ENCODE data around the gene SAT1.
A peak's percentile ranks its signal among the peaks of the same experiment; 100 is the strongest.
"Not testable (repeated sequence)": the region's sequence is repeated elsewhere in the genome, so short reads cannot be mapped to it uniquely, and the experiment has no call there.

The SAT1 gene

DNA sequence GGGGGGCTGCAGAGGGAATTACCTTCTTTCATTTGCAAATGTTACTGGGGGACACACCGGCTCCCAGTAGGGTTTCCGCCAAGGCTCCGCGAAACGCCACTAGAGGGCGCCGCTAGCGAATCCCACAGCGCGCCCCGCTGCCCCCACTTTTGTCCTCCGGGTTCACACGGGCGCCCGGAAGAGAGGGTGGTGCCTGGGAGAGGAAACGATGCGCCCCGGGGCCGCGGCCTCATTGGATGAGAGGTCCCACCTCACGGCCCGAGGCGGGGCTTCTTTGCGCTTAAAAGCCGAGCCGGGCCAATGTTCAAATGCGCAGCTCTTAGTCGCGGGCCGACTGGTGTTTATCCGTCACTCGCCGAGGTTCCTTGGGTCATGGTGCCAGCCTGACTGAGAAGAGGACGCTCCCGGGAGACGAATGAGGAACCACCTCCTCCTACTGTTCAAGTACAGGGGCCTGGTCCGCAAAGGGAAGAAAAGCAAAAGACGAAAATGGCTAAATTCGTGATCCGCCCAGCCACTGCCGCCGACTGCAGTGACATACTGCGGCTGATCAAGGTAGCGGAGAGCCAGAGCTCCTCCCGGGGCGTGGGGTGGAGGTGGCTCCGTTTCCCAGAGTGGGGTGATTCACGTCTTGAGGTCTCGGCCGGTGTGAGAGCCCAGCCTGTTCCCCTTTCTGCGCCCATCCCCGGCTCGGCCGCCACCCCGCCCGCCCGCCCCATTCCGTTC lies at the start of gene SAT1:
SAT1 (plus strand) TSS at position 311 of the 726 bp plus-strand sequence; CDS start at position 490, 179 bp downstream.
- H3K4me1 Mint-ChIP-seq = peaks cover 43% of the 10 kb centered on the region
- H3K36me3 Mint-ChIP-seq (ENCODE audit: low read depth) = peaks cover 24% of the 10 kb centered on the region
- H3K9me3 Mint-ChIP-seq = no peaks in the 10 kb centered on the region
- H3K27me3 Mint-ChIP-seq = no peaks in the 10 kb centered on the region
- ATAC-seq = peak; percentile 88
- H3K4me3 Mint-ChIP-seq = peak within 1 kb of the TSS; percentile 88
- DNase-seq = peak; percentile 92
- H3K27ac Mint-ChIP-seq = peak within 1 kb of the TSS; percentile 91

DNA sequence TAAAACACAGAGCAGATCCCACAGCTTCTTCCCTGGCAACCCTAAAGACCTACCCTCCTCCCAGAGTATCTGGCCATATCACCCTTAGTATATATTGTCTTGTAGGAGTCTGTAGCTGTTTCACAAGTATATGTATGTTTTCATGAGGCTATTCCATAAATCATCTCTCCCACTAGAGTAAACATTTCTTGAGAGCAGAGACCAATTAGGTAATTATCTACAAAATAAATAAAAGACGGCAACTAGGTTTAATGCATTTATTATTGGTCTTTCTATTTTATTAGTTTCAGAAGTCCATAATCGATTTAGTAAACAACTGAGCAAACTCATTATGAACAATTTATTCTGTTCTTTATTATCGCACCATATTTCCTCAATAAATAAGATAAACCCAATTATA lies 46.9 kb upstream of the SAT1 start:
- no peak overlapping the region for H3K4me3 Mint-ChIP-seq

DNA sequence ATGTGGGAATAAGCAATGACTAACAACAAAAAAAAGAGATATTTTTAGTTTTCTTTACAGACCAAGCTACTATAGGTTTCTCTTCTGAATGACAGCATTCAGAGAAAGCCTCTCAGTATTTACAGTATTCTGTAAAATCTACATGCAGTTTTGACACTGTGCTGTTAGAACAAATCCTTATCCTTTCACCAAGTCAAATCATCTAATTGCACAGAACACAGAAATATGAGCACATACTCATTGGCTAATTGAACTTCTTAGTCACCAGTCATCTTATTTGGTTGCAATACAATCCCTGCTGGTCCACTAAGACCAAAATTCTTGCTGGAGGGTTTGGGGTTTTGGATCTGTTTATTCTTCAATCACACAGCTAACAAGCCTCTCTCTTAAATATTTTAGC lies 45.6 kb upstream of the SAT1 start:
- ATAC-seq = no peak
- no peak for DNase-seq
- H3K4me1 Mint-ChIP-seq = peaks cover 40% of the 10 kb centered on the region
- H3K9me3 Mint-ChIP-seq = no peaks in the 10 kb centered on the region
- no peaks in the 10 kb centered on the region for H3K27me3 Mint-ChIP-seq
- no peaks in the 10 kb centered on the region for H3K36me3 Mint-ChIP-seq (ENCODE audit: low read depth)
- no peak overlapping the region for H3K27ac Mint-ChIP-seq
- H3K4me3 Mint-ChIP-seq = no peak overlapping the region

More for the DNA sequence above, 46.9 kb upstream of the SAT1 start:
- DNase-seq (no peak), ATAC-seq (no peak)
- no peak overlapping the region for H3K27ac Mint-ChIP-seq
- peaks cover 7% of the 10 kb centered on the region for H3K36me3 Mint-ChIP-seq (ENCODE audit: low read depth)
- no peaks in the 10 kb centered on the region for H3K9me3 Mint-ChIP-seq
- H3K4me1 Mint-ChIP-seq = peaks cover 39% of the 10 kb centered on the region
- H3K27me3 Mint-ChIP-seq = no peaks in the 10 kb centered on the region

DNA sequence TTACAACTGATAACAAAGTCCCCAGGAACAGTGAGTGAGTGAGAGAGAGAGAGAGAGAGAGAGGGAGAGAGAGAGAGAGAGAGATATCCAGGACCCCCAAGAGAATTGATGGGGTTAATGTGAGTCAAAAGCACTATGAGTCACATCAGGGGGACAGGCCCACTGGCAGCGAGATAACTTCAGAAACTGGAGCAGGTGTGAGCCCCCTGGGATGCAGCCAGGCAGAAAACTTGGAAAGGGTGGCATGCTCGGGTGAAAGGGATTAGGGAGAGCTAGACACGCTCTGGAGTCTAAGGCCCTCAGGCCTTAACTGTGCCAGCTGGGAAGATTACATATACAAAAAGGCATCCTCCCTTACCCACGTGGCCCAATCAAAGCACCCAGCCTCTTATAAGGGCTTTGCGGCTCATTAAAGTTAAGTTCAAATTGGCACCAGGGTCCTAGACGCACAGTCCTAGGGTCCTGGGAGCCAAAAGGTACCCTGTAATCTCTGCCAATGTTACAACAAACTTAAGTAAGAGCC lies 40.7 kb upstream of the SAT1 start:
- peak; percentile 38 for ATAC-seq
- peak overlapping the region; percentile 86 for H3K27ac Mint-ChIP-seq
- peak; percentile 19 for DNase-seq

GRCh38 chrX:23742697-23743622 lies 40.0 kb upstream of the SAT1 start, which contains the start of gene ACOT9:
Gene ACOT9, minus strand, starts transcription at chrX:23743276. Its CDS starts 132 bp downstream, at chrX:23743144.
- peak; percentile 98 for ATAC-seq

More for the DNA sequence above, 40.7 kb upstream of the SAT1 start:
- Mint-ChIP-seq H3K9me3 (no peaks in the 10 kb centered on the region), H3K36me3 (ENCODE audit: low read depth) (no peaks in the 10 kb centered on the region), H3K27me3 (no peaks in the 10 kb centered on the region), H3K4me1 (peaks cover 37% of the 10 kb centered on the region), H3K4me3 (peak overlapping the region; percentile 89)

GRCh38 chrX:23743623-23743971 lies 39.4 kb upstream of the SAT1 start:
- H3K36me3 Mint-ChIP-seq (ENCODE audit: low read depth); DNase-seq; H3K9me3 Mint-ChIP-seq; H3K27me3 Mint-ChIP-seq; ATAC-seq: not testable (repeated sequence)
- Mint-ChIP-seq H3K4me3 (peak overlapping the region; percentile 89), H3K4me1 (peaks cover 33% of the 10 kb centered on the region), H3K27ac (peak overlapping the region; percentile 79)

More at GRCh38 chrX:23742697-23743622, 40.0 kb upstream of the SAT1 start, which contains the start of gene ACOT9:
- Mint-ChIP-seq H3K27me3 (no peaks in the 10 kb centered on the region), H3K36me3 (ENCODE audit: low read depth) (no peaks in the 10 kb centered on the region), H3K27ac (peak within 1 kb of the TSS; percentile 86), H3K4me3 (peak within 1 kb of the TSS; percentile 89), H3K9me3 (no peaks in the 10 kb centered on the region), H3K4me1 (peaks cover 34% of the 10 kb centered on the region)
- peak; percentile 74 for DNase-seq

DNA sequence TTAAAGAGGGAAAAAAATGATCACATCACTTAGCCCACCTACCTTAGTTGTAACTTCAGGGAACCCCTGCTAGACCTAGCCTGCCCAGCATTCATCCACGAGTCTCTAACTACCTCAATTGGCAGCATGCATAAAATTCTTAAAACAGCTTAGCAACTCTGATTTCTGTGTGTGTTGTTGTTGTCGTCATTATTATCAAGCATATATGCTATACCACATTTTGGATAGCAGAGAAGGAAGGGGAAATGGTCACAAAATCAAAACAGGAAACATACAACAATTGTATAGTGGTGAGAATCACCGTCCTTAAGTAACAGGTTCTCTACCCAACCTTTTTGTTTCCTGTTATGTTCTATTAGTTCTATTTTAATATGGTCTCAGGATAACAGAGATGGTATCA lies 37.2 kb upstream of the SAT1 start:
- no peaks in the 10 kb centered on the region for H3K9me3 Mint-ChIP-seq
- H3K27ac Mint-ChIP-seq = no peak overlapping the region
- H3K36me3 Mint-ChIP-seq (ENCODE audit: low read depth) = no peaks in the 10 kb centered on the region
- ATAC-seq (no peak), DNase-seq (no peak)
- no peak overlapping the region for H3K4me3 Mint-ChIP-seq
- no peaks in the 10 kb centered on the region for H3K27me3 Mint-ChIP-seq
- H3K4me1 Mint-ChIP-seq = peaks cover 23% of the 10 kb centered on the region

DNA sequence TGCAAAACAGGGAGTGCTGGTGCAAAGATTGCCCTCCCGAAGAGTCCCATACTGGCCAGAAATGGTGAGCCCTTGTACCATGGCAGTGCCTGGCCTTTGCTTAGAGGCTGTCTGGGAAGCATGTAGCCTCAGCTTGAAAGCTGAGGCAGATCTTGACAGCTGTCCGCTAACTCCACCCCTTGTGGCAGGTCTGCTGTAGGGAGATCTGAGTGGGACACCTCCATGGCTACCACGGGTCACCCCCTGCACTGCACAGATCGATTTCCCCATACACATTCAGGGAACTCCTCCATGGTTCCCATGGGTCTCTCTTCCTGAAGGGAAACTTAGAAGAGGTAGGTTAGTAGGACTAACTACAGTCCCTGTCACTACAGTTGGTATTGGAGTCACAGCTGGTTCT lies 33.8 kb upstream of the SAT1 start:
- Mint-ChIP-seq H3K4me3 (no peak overlapping the region), H3K4me1 (peaks cover 9% of the 10 kb centered on the region), H3K36me3 (ENCODE audit: low read depth) (no peaks in the 10 kb centered on the region), H3K27me3 (no peaks in the 10 kb centered on the region), H3K9me3 (no peaks in the 10 kb centered on the region), H3K27ac (no peak overlapping the region)
- ATAC-seq (no peak), DNase-seq (no peak)

DNA sequence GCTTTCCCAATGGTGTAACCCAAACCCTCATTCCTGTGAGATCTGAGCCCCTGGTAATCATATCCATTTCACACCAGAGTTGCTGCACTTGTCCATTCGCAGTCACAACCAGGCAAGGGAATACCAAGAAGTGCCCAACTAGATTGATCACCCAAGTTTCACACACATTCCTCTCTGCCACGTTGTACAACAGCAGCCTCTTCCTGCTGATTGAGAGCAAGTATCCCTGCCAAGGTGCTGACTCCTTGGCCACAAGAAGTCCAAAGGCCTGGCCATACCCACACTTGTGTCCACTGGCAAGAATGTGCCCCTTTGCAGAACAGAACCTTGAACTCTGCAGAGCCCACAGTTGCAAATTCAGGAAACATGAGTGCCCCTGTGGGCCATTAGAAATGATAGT lies 33.4 kb upstream of the SAT1 start:
- no peak overlapping the region for H3K27ac Mint-ChIP-seq
- H3K4me1 Mint-ChIP-seq = peaks cover 8% of the 10 kb centered on the region
- ATAC-seq (no peak), DNase-seq (no peak)
- H3K4me3 Mint-ChIP-seq = no peak overlapping the region
- H3K36me3 Mint-ChIP-seq (ENCODE audit: low read depth) = no peaks in the 10 kb centered on the region
- no peaks in the 10 kb centered on the region for H3K9me3 Mint-ChIP-seq
- H3K27me3 Mint-ChIP-seq = no peaks in the 10 kb centered on the region

DNA sequence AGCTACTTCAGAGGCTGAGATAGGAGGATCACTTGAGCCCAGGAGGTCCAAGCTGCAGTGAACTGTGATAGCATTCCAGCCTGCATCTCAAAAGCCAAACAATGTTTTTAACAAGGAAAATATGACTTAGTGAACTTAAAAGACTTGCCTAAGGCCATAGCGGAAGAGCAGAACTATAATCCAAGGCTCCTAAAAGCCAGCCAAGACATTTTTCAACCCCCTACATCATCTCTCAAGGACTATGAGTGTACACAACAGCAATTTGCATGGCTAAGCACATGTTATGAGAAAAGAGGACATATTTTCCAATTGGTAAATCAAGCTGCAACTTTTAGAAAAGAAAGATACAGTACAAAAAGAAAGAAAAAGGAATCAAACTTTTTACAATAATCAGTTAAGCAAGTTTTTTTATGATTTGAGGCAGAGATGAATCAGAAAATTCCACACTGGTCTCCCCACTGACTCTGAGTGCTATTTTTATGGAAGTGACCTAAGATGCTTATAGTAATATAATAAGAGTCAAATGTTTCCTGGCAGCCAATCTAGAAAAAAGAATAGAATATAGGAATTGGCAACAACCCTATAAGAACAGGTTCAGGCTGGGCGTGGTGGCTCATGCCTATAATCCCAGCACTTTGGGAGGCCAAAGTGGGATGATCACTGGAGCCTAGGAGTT lies 30.1 kb upstream of the SAT1 start:
- DNase-seq (no peak), ATAC-seq (no peak)
- Mint-ChIP-seq H3K36me3 (ENCODE audit: low read depth) (no peaks in the 10 kb centered on the region), H3K4me3 (no peak overlapping the region), H3K4me1 (peaks cover 8% of the 10 kb centered on the region), H3K9me3 (no peaks in the 10 kb centered on the region), H3K27me3 (no peaks in the 10 kb centered on the region), H3K27ac (no peak overlapping the region)

- Mint-ChIP-seq H3K27me3 (no peaks in the 10 kb centered on the region), H3K27ac (no peak overlapping the region), H3K9me3 (no peaks in the 10 kb centered on the region), H3K36me3 (ENCODE audit: low read depth) (no peaks in the 10 kb centered on the region), H3K4me3 (no peak overlapping the region), H3K4me1 (peaks cover 8% of the 10 kb centered on the region)
- DNase-seq (no peak), ATAC-seq (no peak)
Observed at GRCh38 chrX:23754664-23755063, 28.3 kb upstream of the SAT1 start.

DNA sequence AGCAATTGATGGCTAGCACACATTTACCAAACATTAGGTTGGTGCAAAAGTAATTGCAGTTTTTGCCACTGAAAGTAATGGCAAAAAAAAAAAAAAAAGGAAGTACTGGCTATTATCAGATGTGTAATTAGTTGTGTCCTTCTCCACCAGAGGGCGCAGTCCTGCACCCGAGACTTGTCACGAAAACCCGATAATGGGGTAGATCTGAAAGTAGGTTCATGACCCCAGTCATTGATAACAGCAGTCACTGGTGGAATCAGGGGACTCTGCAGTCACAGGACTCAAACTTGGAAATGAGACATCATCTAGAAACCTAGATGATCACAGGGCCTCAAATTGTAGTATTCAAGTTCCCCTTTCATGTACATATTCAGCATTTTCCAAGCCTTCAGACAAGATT lies 26.8 kb upstream of the SAT1 start:
- Mint-ChIP-seq H3K4me3 (no peak overlapping the region), H3K27me3 (no peaks in the 10 kb centered on the region), H3K27ac (peak overlapping the region; percentile 22), H3K36me3 (ENCODE audit: low read depth) (no peaks in the 10 kb centered on the region), H3K9me3 (no peaks in the 10 kb centered on the region), H3K4me1 (peaks cover 8% of the 10 kb centered on the region)
- DNase-seq = peak; percentile 49
- peak; percentile 52 for ATAC-seq

GRCh38 chrX:23759821-23760220 lies 23.2 kb upstream of the SAT1 start:
- no peak overlapping the region for H3K27ac Mint-ChIP-seq
- DNase-seq = no peak
- H3K4me3 Mint-ChIP-seq = no peak overlapping the region
- no peaks in the 10 kb centered on the region for H3K9me3 Mint-ChIP-seq
- ATAC-seq = no peak
- H3K4me1 Mint-ChIP-seq = peaks cover 8% of the 10 kb centered on the region
- no peaks in the 10 kb centered on the region for H3K27me3 Mint-ChIP-seq
- H3K36me3 Mint-ChIP-seq (ENCODE audit: low read depth) = no peaks in the 10 kb centered on the region
